H4 (cell line): ENCODE results near the gene ZBED4. TPM values are rescaled to one million over a fixed set of nuclear protein-coding genes. Genes with fewer than 3 reads are reported as not detected.
A peak's percentile ranks its signal among the peaks of the same experiment; 100 is the strongest.

Source experiments
- DNase-seq: peaks from one replicate; pipeline ENCODE4 v3.0.0-alpha.2; 2015; ENCODE audit warnings: low spot score
- total RNA-seq: library from RNA; depleted of rRNA; stranded (reverse); fragments of >200 nt; shearing (Covaris generic); gene quantifications from 2 replicates; pipeline ENCODE4 v1.2.3, GENCODE V29; 2014

The ZBED4 gene
- total RNA-seq, 1 experiment from 2014 or later: 9.1 TPM

DNA sequence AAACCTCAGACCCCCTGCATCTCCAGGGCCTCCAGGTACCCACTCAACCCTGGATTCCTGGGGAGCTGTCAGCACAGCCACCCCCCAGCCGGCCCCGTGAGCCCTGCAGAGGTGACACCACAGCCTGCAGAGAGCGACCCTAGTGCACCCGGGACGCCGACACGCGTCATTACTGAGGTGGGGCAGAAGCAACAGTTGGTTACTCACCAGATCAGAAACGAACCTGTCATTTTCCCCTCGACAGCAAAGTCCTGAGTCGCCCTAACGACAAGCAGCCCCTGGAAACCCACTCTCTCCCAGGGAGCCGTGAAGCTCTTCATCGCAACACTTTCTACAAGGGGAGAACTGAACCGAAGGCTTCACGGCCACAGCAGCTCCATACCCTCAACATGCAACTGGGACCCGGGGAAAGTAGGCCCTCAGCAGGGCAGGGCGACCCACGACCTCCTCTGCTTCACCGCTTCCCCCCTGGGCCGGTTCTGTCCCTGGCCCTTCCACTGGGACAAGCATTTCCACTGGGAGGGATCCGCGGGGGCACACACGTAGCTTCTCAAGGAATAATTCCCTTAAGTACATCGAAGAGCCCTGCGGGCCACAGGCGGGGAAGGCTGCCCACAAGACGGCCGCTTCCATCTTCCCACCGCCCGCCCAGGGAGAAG lies 27.6 kb upstream of the ZBED4 start:
- DNase-seq: no peak

DNA sequence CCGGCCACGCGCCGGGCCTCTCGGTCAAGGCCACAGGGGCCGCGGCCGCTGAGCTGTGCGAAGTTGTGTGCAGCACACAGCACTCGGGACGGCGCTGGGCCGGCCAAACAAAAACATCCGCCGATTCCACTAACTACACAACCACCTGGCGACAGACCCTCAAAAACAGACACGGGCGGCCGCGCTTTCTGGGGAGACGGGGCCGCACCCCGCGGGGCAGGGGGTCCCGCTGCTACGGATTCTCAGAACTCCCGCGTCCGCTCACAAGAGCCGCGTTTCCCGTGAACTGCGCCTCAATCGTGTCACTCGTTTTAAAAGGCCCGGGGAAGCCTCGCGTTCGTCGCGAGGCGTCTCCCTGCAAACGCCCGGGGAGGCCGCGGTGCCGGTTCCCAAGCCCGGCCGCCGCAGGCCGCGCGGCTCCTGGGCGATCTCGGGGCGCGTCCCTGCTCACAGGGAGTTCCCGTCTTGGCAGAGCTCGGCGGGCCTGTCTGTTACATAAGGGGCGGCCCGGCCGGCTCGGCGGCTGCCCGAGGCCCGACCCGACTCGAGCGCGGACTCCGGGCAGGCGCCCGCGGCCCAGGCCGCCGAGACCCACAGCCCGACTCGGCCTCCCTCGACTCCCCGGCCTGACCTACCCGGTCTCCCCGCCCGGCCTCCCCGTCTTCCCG lies 26.9 kb upstream of the ZBED4 start:
- no peak for DNase-seq

DNA sequence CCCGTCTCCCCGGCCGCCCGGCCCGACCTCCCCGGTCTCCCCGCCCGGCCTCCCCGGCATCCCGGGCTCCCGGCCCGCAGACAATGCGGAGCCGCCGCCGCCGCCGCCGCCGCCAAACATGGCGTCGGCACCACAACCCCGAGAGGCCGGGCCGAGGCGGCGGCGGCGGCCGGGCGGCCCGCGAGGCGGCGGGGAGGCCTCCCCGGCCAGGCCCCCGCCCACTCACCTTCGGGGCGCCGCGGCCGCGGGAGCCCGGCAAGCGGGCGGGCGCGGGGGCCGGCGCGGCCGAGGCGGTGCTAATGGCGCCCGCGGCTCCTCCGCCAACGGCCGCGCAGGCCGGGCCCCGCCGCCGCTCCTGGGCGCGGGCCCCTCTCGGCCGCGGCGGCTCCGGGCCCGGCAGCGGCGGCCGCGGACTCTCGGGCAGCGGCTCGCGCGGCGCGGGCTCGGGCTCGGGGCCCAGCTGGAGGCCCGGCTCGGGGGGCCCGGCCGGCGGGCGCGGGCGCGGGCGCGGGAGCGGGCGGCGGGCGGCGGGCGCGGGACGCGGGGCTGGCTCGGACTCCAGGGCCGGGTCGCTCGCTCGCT lies 26.3 kb upstream of the ZBED4 start:
- DNase-seq: no peak

DNA sequence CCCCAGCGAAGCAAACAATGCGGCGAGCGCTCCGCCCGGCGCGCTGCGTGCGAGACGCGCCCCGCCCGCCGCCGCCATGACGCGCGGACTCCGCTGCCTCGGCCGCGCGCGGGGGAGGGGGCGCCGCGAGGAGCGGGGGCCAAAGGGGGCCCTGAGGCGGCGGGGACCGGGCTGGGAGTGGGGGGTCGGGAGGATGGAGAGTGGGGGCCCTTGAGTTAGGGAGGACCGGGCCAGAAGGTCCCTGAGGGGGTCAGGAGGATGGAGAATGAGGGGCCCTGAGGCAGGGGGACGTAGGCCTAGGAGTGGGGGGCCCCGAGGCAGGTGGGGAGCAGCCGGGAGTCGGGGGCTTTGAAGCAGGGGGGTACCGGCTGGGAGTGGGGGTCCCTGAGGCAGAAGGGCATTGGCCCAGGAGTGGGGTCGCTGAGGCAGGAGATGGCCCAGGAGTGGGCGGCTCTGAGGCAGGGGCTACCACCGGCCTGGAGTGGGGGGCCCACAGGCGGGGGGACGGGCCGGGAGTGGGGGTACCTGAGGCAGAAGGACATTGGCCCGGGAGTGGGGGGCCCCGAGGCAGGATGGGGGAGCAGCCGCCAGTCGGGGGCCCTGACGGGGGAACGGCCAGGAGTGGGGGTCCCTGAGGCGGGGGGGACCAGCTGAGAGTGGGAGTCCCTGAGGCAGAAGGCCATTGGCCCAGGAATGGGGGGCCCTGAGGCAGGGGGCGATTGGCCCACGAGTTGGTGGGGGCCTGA lies 25.6 kb upstream of the ZBED4 start, which contains the start of gene BRD1:
BRD1 (minus strand) TSS at position 21 of the 746 bp plus-strand sequence. CDS start 3,556 bp downstream, outside the sequence.
- DNase-seq: peak; percentile 26

DNA sequence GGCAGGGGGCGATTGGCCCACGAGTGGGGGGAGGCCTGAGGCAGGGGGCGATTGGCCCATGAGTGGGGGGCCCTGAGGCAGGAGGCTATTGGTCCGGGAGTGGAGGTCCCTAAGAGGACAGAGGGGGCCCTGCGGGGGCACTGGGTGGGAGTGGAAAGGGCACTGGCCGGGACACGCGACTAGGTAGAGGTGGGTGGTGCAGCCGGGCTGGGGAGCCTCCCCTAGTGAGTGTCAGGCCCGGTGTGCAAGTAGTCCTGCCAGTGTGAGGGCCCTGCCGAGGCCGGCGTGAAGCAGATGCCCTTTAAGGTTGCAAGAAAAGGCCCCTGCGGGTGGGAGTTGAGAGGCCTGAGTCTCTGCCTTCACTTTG lies 25.1 kb upstream of the ZBED4 start:
- no peak for DNase-seq

DNA sequence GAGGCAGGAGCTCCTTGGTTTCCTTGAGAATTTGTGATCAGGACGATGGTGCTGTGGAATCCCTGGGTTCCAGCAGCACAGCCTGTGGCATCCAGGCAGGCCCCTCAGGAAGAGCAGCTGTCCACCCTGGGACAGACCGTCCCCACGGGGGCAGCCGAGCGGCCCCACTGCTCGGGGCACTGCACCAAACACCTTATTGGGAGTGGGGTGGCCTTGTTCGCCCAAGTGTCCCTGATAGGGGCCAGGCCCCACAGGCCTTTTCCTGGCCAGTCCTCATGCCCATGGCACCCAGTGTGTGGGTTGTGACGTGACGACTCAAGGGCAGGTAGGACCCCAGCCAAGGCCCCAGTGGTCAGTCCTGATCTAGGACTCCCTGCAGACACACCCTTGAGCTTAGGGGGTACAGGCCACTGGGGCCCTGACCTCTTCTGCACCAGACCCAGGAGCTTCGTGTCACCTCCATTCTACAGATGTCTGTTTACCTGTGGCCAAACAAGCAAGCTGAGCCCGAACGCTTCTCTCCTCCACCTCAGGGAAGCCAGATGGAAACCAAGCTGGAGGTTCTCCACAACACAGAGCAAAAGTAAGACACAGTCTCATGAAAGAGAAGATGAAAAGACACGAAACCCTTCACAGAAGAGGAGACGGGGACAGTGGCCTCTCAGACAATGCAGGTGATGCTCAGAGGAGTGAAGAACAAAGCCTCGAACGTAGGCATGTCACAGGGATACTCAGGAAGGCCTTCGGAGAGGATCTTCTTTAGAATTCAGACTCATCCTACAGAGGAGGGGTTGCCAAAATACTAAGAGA lies 24.4 kb upstream of the ZBED4 start:
- no peak for DNase-seq

DNA sequence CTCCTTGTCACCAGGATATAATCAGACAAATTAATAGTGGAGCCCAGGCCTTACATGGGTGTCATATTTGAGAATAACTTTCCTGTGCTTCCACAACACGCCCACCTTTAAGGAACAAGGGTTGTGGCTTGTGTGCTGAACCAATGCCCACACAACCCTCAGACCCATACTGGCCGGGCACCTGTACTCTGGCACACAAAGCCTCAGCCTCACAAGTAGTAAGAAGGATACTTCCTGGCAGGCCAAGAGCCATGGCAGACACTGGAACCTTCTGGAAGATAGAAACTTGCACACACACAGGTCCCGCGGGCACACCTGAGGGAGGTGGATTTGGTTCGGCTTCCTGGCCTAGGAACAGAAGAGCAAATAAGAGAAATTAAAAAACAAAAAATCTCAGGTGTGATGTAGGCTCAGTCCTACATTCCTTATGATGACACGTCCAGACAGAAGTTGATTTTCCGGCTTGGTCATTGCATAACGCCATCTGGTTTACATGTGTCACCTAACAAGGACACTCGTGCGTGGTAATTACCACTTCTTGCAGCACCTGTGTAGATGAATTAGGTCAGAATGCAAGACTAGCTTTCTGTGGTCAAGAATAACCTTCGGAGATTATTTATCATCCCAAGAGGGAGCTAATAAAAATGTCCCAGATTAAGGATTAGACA lies 20.2 kb upstream of the ZBED4 start:
- no peak for DNase-seq

DNA sequence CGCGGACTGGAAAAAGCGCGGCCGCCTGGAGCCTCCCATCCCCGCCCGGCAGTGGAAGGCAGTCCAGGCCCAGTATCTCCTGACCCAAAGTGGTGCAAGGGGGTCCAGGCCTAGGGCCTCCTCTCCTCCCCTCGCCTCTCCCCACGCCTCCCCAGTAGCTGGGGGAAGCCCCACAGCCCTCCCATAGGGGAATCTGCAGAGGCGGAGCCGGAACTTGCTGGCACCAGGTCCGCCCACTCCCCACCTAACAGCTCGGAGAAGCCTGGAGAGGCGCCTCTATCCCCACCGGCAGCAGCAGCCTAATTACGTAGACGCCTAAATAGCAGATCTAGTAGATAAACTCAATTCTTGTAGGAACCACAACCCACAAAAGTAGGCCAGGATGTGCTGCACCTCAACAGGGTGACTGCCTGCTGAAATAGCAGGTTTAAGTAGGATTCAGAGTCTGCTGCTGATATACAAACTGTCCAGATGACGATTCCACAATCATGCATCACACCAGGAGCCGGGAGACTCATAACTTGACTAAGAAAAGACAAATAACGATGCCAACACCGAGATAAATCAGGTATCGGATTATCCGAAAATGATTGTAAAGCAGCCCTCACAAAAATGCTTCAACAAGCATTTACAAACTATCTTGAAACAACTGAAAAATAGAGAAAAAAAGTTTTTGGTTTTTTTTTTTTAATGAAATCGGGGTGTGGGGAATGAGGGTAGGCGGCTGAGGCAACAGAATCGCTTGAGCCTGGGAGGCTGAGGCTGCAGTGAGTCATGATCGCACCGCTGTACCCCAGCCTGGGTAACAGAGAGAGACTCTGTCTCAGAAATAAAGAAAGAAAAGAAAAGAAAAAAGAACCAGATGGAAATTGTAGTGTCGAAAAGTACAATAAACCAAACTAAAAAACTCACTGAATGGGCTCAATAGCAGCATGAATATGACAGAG lies 14.6 kb upstream of the ZBED4 start:
- DNase-seq: no peak

DNA sequence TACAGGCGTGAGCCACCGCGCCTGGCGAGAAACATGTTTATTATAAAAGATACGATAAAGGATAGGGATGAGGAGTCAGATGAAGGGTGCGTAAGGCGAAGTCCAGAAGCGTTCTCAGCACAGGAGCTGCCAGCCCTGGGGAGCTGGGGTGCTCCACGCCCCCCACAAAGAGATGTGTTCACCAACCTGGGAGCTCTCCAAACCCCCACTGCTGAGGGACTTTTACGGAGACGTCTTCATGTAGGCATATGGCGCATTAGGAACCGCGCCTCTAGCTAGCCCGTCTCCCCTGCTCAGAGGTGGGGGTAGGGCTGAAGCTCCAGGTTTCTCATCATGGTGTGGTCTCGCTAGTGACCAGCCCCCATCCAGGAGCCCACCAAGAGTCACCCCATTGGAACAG lies 8.4 kb upstream of the ZBED4 start:
- no peak for DNase-seq

DNA sequence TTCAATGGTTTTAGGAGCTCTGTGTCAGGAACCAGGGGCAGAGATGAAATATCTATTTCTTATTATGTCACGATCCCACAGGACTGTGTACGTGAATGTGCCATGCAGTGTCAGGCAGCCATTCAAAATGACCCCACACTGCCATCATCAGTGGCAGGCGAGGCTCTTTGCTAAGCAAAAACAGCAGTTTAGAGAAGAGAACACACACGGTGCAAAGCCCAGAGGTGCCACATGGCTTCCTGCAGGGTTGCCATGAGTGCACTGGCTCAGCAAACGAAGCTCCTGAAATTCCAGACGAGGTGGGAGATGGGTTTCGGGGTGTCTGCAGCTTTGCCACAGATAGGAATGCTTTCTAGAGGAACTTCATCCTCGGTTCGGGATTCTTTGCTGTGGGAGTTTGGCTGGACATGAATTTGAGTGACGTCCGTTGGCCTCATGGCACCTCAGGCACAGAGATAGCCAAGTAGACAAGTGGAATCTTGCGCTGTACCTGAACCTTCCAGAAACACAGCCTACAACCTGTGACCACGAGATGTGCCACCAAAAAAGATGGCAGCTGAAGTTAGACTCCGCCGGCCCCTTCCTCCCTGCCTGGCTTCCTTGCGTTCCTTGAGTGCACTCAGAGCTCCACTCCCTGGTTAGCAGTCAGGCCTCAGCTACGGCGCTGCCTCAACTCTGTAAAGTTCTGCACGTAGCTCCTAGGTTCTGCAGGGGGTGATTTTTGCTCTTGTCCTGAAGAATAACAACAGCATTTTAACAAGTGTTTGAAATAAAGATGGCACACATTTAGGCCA lies 7.8 kb upstream of the ZBED4 start:
- no peak for DNase-seq

DNA sequence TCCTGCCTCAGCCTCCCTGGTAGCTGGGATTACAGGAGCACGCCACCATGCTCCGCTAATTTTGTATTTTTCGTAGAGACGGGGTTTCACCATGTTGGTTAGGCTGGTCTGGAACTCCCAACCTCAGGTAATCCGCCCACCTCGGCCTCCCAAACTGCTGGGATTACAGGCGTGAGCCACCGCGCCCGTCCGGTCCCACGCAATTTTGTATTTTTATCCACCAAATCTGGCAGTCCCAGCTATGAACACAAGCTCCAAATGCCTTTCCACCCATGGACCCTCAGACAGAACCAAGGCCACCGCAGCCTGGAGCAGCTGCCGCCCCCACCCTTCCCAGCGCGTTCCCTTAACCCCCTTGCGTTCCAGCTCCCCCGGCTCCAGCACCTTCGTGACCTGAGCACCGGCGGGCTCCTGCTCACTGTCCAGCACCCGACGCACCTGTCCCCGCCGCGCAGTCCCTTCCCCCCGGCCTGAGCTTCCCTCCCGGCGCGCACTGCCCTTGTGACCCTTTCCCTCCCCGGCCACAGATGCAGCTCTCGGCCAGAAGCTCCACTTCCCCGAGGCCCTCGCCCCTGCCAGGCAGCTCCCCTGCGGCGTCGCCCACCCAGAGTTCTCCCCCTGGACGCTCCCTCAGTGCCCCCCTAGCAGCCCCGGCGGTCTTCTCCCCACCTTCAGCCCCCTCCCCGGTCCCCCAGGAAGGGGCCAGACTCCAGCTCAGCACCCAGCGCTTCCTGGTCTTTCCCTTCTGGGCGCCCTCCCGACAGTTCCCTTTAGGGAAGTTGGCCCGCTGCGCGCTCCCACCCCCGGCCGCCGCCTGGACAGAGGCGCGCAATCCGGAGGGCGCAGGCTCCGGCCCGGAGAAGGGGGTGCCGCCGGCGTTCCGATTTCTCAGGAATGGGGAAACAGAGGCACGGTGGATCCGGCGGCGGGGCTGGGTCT lies 5.6 kb upstream of the ZBED4 start:
- DNase-seq: no peak

DNA sequence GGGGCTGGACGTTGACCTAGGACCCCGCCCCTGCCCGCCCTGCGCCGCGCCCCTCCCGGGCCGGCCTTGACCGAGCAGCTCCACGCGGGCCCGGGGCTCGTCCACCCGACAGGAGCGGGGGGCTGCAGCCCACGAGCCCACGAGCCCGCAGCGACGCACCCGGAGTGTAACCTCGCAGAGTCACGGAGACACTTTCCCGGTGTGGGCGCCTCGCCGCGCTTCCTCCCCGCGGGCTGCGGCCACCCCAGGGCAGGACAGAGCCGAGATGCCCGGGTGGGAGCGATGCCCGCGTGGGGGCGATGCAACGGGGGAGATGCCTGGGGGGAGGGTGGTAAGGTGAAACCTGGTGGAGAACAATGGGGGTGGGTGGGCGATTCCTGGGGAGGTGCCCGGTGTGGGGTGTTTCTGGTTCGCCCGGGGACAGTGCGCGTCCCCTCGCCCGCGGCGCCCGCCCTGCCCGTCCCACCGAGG lies 4.9 kb upstream of the ZBED4 start:
- no peak for DNase-seq

DNA sequence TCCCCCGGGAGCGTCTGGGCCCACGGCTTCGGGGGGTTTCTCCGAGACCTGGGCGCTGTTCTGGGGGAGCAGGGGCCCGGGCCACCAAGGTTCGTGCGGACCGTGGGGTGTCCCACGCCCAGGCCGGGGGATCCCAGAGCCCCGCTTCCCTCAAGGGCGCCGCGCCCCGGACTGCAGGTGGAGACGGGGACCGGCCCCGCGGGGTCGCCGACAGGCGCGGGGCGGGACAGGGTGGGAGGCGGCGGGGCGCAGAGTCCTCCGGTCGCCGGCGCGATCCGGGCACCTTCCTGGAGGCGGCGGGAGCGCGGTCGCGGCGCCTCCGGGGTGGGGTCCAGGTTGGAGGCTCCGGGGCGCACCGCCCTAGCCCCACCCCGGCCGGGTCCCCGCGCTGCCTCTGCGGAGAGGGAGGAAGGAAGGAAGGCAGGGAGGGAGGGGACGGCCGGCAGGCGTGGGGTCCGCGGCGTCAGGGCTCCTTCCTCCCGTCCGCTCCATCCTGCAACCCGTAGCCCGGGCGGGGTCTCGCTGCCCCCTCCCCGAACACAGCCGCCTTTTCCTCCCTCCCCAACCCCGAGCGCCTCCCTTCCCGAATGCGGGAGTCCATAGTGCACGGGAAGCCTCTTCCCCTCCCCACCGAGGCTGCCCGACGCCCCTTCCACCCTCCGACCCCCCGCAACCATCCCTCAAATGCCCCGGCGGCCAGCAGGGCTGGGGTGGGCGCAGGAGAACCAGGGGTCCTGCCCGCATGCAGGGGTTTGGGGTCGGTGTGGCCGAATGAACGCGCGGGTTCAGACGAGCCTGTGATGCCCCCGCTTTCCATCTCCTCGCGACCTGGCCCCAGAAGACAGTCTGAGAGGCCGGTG lies 4.3 kb upstream of the ZBED4 start:
- DNase-seq: no peak

DNA sequence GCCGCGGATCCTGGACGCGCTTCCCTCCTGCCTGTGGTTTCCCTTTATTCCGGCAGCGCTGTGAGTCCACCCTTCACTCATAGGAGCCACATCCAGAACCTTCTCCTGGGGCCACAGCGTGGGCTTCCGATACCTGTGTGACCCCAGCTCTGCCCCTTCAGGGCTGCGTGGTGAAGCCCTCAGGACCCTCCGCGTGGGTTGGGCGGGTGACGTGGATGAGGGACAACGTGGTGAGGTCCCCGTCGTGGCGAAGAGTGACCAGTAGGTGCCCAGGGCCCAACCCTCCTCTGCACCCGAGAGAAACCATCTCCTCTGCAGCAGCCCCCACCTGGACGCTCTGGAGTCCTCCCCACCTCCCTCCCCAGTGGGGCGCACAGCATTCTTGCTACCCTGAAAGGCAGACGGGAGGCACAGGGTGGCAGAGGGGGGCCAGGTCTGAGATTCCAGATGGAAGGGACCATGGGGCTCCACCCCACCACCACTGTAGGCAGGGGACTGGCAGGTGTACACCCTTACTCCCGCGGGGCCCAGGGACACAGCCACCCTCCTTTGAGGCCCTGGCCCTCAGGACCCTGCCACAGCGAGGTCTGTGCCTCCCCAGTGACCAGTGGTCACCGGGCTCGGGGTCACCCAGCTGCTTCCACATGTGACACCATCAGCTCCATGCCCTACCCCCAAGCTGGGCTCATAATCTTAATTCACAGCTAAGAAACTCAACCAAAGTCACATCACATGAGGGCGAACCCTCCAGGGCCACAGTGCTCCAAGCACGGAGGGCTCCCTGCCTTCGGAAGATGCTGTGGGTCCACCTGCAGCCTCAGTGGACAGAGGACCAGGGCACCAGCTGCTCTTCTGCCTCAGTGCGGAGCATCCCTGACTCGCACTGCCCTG lies 3.4 kb upstream of the ZBED4 start:
- no peak for DNase-seq

DNA sequence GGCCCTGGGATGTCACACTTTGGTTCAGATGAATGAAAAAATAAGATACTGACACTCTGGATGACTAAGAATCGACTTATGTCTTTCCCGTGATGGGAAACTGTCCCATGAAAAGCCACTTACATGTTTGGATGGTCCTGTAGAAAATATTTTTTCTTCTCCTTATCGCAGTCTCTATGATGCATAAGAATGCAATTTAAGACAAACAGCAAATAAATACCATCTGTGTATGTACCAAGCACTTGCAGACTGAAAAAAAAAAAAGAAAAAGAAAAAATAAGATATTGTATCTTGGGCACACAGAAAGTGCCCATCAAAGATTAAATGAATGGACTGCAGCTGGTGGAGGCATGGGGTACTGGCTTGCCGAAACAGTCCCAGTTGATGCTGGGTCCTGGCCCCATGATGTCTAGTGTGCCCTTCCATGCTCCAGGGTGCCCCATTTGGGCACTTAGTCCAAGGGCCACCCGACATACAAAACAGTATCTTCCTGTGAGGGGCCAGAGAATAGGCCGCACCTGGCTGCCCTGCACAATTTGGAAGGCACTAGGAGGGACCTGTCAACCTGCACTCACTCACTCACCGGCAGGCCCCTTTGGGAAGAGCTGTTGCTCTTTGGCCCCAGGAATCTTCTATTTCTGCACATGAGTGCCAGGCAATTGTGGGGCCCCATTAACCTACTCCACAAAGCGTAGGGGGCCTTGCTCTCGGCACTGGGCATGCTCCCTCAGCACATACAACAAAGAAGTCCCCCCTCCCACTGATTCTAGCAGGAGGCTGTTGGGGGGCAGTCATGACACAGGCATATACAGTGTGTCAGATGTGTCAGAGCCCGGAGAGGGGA lies 2.5 kb upstream of the ZBED4 start:
- DNase-seq: no peak
